Activated CD8-positive, alpha-beta memory T cell treated with anti-CD3 and anti-CD28 coated beads, Interleukin-2, amount 10 ng/mL, durations not matched to agents 7 days and 5 days (primary cell): ENCODE measurements around the gene CLDN9. TPM values are rescaled to one million over a fixed set of nuclear protein-coding genes. Genes with fewer than 3 reads are reported as not detected.
A peak's percentile ranks its signal among the peaks of the same experiment; 100 is the strongest.

Experiments
- ATAC-seq: fragments of 150-1000 bp; cut with Tn5 transposase; one replicate; pipeline ENCODE4 v1.10.0; 2021; ENCODE audit warnings: moderate library complexity
- CTCF ChIA-PET: fragments of 350-600 bp; sonication (Branson Sonifier 250); formaldehyde crosslinking; loops from one replicate; lab custom pipeline; 2021; ENCODE audit warnings: antibody characterized with exemption; lab: Charles Lee
- DNase-seq: peaks from one replicate; pipeline ENCODE4 v3.0.0-alpha.2; 2020
- H3K27ac Mint-ChIP-seq: one replicate; pipeline ENCODE4 v1.8.0; 2021; ENCODE audit warnings: mild to moderate bottlenecking, mixed read lengths
- H3K27me3 Mint-ChIP-seq: one replicate; pipeline ENCODE4 v1.8.0; 2021; ENCODE audit warnings: mixed read lengths
- H3K36me3 Mint-ChIP-seq: one replicate; pipeline ENCODE4 v1.8.0; 2021; ENCODE audit warnings: mild to moderate bottlenecking, mixed read lengths
- H3K4me1 Mint-ChIP-seq: one replicate; pipeline ENCODE4 v1.8.0; 2021; ENCODE audit warnings: mixed read lengths
- H3K4me3 Mint-ChIP-seq: one replicate; pipeline ENCODE4 v1.8.0; 2021; ENCODE audit warnings: mild to moderate bottlenecking, moderate library complexity, mixed read lengths
- H3K9me3 Mint-ChIP-seq: one replicate; pipeline ENCODE4 v1.8.0; 2022; ENCODE audit warnings: low read depth, mixed read lengths
- total RNA-seq, 2 experiments: library from RNA; stranded (reverse); gene quantifications; one replicate each; pipeline ENCODE4 v1.2.3, GENCODE V29; 2021

The CLDN9 gene
- total RNA-seq, 2 experiments from 2014 or later: 0.09 to 0.15 TPM

- Mint-ChIP-seq H3K4me1 (no peaks in the 10 kb centered on the region), H3K4me3 (no peak overlapping the region), H3K27ac (no peak overlapping the region), H3K9me3 (no peaks in the 10 kb centered on the region), H3K27me3 (peaks cover 4% of the 10 kb centered on the region), H3K36me3 (no peaks in the 10 kb centered on the region)
- CTCF ChIA-PET: no interaction called here
- DNase-seq (no peak), ATAC-seq (no peak)
Observed at GRCh38 chr16:2990891-2991290, 21.8 kb upstream of the CLDN9 start.

GRCh38 chr16:2991566-2992261 is 21.0 kb upstream of the CLDN9 start:
- Mint-ChIP-seq H3K27me3 (peaks cover 4% of the 10 kb centered on the region), H3K4me3 (no peak overlapping the region), H3K36me3 (no peaks in the 10 kb centered on the region), H3K4me1 (no peaks in the 10 kb centered on the region), H3K9me3 (no peaks in the 10 kb centered on the region), H3K27ac (no peak overlapping the region)
- ATAC-seq (no peak), DNase-seq (no peak)
- CTCF ChIA-PET: no interaction called here

- DNase-seq (no peak), ATAC-seq (no peak)
- Mint-ChIP-seq H3K4me1 (no peaks in the 10 kb centered on the region), H3K9me3 (no peaks in the 10 kb centered on the region), H3K27me3 (peaks cover 4% of the 10 kb centered on the region), H3K27ac (no peak overlapping the region), H3K36me3 (no peaks in the 10 kb centered on the region), H3K4me3 (no peak overlapping the region)
- CTCF ChIA-PET: no interaction called here
Observed at GRCh38 chr16:2992383-2993081, 20.2 kb upstream of the CLDN9 start.

GRCh38 chr16:2996298-2996697 is 16.4 kb upstream of the CLDN9 start:
- no peaks in the 10 kb centered on the region for H3K4me1 Mint-ChIP-seq
- H3K9me3 Mint-ChIP-seq: no peaks in the 10 kb centered on the region
- DNase-seq (no peak), ATAC-seq (no peak)
- H3K4me3 Mint-ChIP-seq: no peak overlapping the region
- H3K27ac Mint-ChIP-seq: no peak overlapping the region
- no peaks in the 10 kb centered on the region for H3K36me3 Mint-ChIP-seq
- CTCF ChIA-PET: interaction anchor here (19.2 kb wide), 1 partner anchor 31 kb away, joined by 370 read pairs; the partner anchor contains the start of genes HCFC1R1, THOC6 and TNFRSF12A
- peaks cover 7% of the 10 kb centered on the region for H3K27me3 Mint-ChIP-seq

- ATAC-seq (no peak), DNase-seq (no peak)
- CTCF ChIA-PET: interaction anchor here (19.2 kb wide), 1 partner anchor 27 kb away, joined by 370 read pairs; the partner anchor contains the start of genes HCFC1R1, THOC6 and TNFRSF12A
- Mint-ChIP-seq H3K27ac (no peak overlapping the region), H3K36me3 (no peaks in the 10 kb centered on the region), H3K4me1 (peaks cover 8% of the 10 kb centered on the region), H3K4me3 (no peak overlapping the region), H3K27me3 (peaks cover 12% of the 10 kb centered on the region), H3K9me3 (no peaks in the 10 kb centered on the region)
Observed at GRCh38 chr16:2999929-3000328, 12.8 kb upstream of the CLDN9 start.

- Mint-ChIP-seq H3K9me3 (no peaks in the 10 kb centered on the region), H3K27ac (no peak overlapping the region), H3K36me3 (no peaks in the 10 kb centered on the region), H3K4me1 (peaks cover 9% of the 10 kb centered on the region), H3K27me3 (peaks cover 14% of the 10 kb centered on the region), H3K4me3 (no peak overlapping the region)
- ATAC-seq: no peak
- no peak for DNase-seq
- CTCF ChIA-PET: interaction anchor here (19.2 kb wide), 1 partner anchor 26 kb away, joined by 370 read pairs; the partner anchor contains the start of genes HCFC1R1, THOC6 and TNFRSF12A
Observed at GRCh38 chr16:3000540-3000939, 12.2 kb upstream of the CLDN9 start.

GRCh38 chr16:3001316-3001715 is 11.4 kb upstream of the CLDN9 start:
- CTCF ChIA-PET: interaction anchor here (1.4 to 19.2 kb wide), 2 partner anchors 26 to 57 kb away, joined by 5 to 370 read pairs; partner anchors contain the start of genes HCFC1R1, THOC6 and TNFRSF12A
- Mint-ChIP-seq H3K4me1 (peaks cover 9% of the 10 kb centered on the region), H3K4me3 (no peak overlapping the region), H3K36me3 (no peaks in the 10 kb centered on the region), H3K27me3 (peaks cover 20% of the 10 kb centered on the region), H3K27ac (no peak overlapping the region), H3K9me3 (no peaks in the 10 kb centered on the region)
- ATAC-seq (no peak), DNase-seq (no peak)

GRCh38 chr16:3003582-3004270 is 9.0 kb upstream of the CLDN9 start:
- Mint-ChIP-seq H3K27ac (no peak overlapping the region), H3K4me1 (peaks cover 31% of the 10 kb centered on the region), H3K27me3 (peaks cover 33% of the 10 kb centered on the region), H3K4me3 (peak overlapping the region; percentile 45), H3K36me3 (no peaks in the 10 kb centered on the region), H3K9me3 (no peaks in the 10 kb centered on the region)
- ATAC-seq: peak; percentile 99
- CTCF ChIA-PET: interaction anchor here (0.5 to 19.2 kb wide), 27 partner anchors 8 to 164 kb away, joined by 3 to 370 read pairs (median 4); partner anchors contain the start of genes HCFC1R1, IL32, KREMEN2 and PKMYT1
- DNase-seq: peak; percentile 99

- Mint-ChIP-seq H3K9me3 (no peaks in the 10 kb centered on the region), H3K27me3 (peaks cover 29% of the 10 kb centered on the region), H3K4me3 (no peak overlapping the region), H3K27ac (no peak overlapping the region), H3K4me1 (peaks cover 33% of the 10 kb centered on the region), H3K36me3 (no peaks in the 10 kb centered on the region)
- DNase-seq (no peak), ATAC-seq (peak; percentile 10)
- CTCF ChIA-PET: interaction anchor here (0.5 to 19.2 kb wide), 26 partner anchors 8 to 163 kb away, joined by 3 to 370 read pairs (median 4); partner anchors contain the start of genes HCFC1R1, IL32, KREMEN2 and PKMYT1
Observed at GRCh38 chr16:3004319-3004718, 8.4 kb upstream of the CLDN9 start.

GRCh38 chr16:3004781-3005284 is 7.9 kb upstream of the CLDN9 start:
- CTCF ChIA-PET: interaction anchor here (1.4 to 19.2 kb wide), 6 partner anchors 10 to 125 kb away, joined by 3 to 370 read pairs (median 8); partner anchors contain the start of genes HCFC1R1, KREMEN2, THOC6 and TNFRSF12A
- H3K4me1 Mint-ChIP-seq: peaks cover 33% of the 10 kb centered on the region
- peaks cover 29% of the 10 kb centered on the region for H3K27me3 Mint-ChIP-seq
- H3K9me3 Mint-ChIP-seq: no peaks in the 10 kb centered on the region
- H3K27ac Mint-ChIP-seq: no peak overlapping the region
- DNase-seq (no peak), ATAC-seq (no peak)
- H3K4me3 Mint-ChIP-seq: peak overlapping the region; percentile 51
- H3K36me3 Mint-ChIP-seq: no peaks in the 10 kb centered on the region

- peaks cover 36% of the 10 kb centered on the region for H3K27me3 Mint-ChIP-seq
- no peak overlapping the region for H3K4me3 Mint-ChIP-seq
- H3K36me3 Mint-ChIP-seq: no peaks in the 10 kb centered on the region
- ATAC-seq (no peak), DNase-seq (no peak)
- peaks cover 33% of the 10 kb centered on the region for H3K4me1 Mint-ChIP-seq
- CTCF ChIA-PET: interaction anchor here (2.4 to 19.2 kb wide), 3 partner anchors 20 to 122 kb away, joined by 10 to 370 read pairs (median 12); partner anchors contain the start of genes HCFC1R1, THOC6 and TNFRSF12A
- H3K27ac Mint-ChIP-seq: no peak overlapping the region
- H3K9me3 Mint-ChIP-seq: no peaks in the 10 kb centered on the region
Observed at GRCh38 chr16:3007059-3007956, 5.4 kb upstream of the CLDN9 start.
